B cell (primary cell): ENCODE measurements around the gene IL19. TPM values are rescaled to one million over a fixed set of nuclear protein-coding genes. Genes with fewer than 3 reads are reported as not detected.

Experiments used
- ATAC-seq: fragments of 200-7000 bp; cut with Tn5 transposase; one replicate; pipeline ENCODE4 v1.10.0; 2021; ENCODE audit warnings: low read depth, mild to moderate bottlenecking, moderate number of reproducible peaks, moderate library complexity
- CTCF ChIA-PET: fragments of 350-600 bp; sonication (Branson Sonifier 250); formaldehyde crosslinking; loops from one replicate; lab custom pipeline; 2021; ENCODE audit warnings: antibody characterized with exemption, inconsistent platforms; lab: Charles Lee
- POLR2A ChIA-PET: fragments of 350-600 bp; sonication (Branson Sonifier 250); formaldehyde crosslinking; loops from one replicate; lab custom pipeline; 2021; ENCODE audit warnings: antibody characterized with exemption; lab: Charles Lee
- DNase-seq: peaks from one replicate; pipeline ENCODE4 v3.0.0; 2013
- H2AFZ ChIP-seq: 2 replicates; pipeline ENCODE4 v1.6.1; 2012; ENCODE audit warnings: mild to moderate bottlenecking, low read depth, low read length; ENCODE audit not compliant: insufficient read depth, poor library complexity, severe bottlenecking
- H3K27ac ChIP-seq, 2 donors: 1 replicate in 1 of 2; 2 replicates in 1 of 2; pipeline ENCODE4 v1.5.1; 2012 to 2013; ENCODE audit warnings: low read length in 2 of 2, mild to moderate bottlenecking in 2 of 2, moderate library complexity in 1 of 2
- H3K27me3 ChIP-seq, 4 experiments: fragments of 200-600 bp in 1 of 4; sonication (generic) in 1 of 4; replicated peaks in 1 of 4; 1 replicate in 2 of 4; 2 replicates in 2 of 4; pipeline versions ENCODE4 v1.6.1 to v1.7.0; 2013 to 2016; ENCODE audit warnings: low read length in 3 of 4, mild to moderate bottlenecking in 2 of 4, mixed read lengths in 1 of 4, moderate library complexity in 1 of 4; ENCODE audit not compliant: insufficient read depth in 4 of 4, control insufficient read depth in 3 of 4; ENCODE audit errors: control extremely low read depth in 1 of 4
- H3K36me3 ChIP-seq, 2 experiments: replicated peaks in 1 of 2; 1 replicate in 1 of 2; 2 replicates in 1 of 2; pipeline versions ENCODE4 v1.6.1 to v1.7.1; 2013; ENCODE audit warnings: low read length in 1 of 2; ENCODE audit not compliant: insufficient read depth in 2 of 2, control insufficient read depth in 1 of 2; ENCODE audit errors: control extremely low read depth in 1 of 2, extremely low read depth in 1 of 2
- H3K4me1 ChIP-seq, 2 donors: fragments of 200-600 bp in 1 of 2; sonication (generic) in 1 of 2; 1 replicate in 1 of 2; 2 replicates in 1 of 2; pipeline versions ENCODE4 v1.5.1 to v1.6.1; 2013 to 2017; ENCODE audit warnings: low read length in 2 of 2; ENCODE audit not compliant: control insufficient read depth in 2 of 2, insufficient read depth in 2 of 2
- H3K4me2 ChIP-seq: replicated peaks from 2 replicates; pipeline ENCODE3; 2012; ENCODE audit warnings: mild to moderate bottlenecking, low read depth, low read length; ENCODE audit not compliant: poor library complexity, severe bottlenecking
- H3K4me3 ChIP-seq, 5 experiments: fragments of 200-600 bp in 1 of 5; sonication (generic) in 1 of 5; 1 replicate in 3 of 5; 2 replicates in 2 of 5; pipeline versions ENCODE4 v1.5.1 to v1.7.0; 2011 to 2016; ENCODE audit warnings: low read length in 4 of 5, mild to moderate bottlenecking in 4 of 5, low read depth in 2 of 5, control low read depth in 1 of 5, moderate library complexity in 1 of 5; ENCODE audit not compliant: insufficient read depth in 1 of 5; ENCODE audit errors: control extremely low read depth in 1 of 5, extremely low read depth in 1 of 5
- H3K79me2 ChIP-seq: fragments of 200-600 bp; sonication (generic); one replicate; pipeline ENCODE4 v1.6.0; 2016; ENCODE audit warnings: low read length; ENCODE audit not compliant: control insufficient read depth, insufficient read depth
- H3K9ac ChIP-seq: fragments of 200-600 bp; sonication (generic); 2 replicates; pipeline ENCODE4 v1.6.1; 2017; ENCODE audit warnings: mild to moderate bottlenecking, low read length, moderate library complexity
- H3K9me3 ChIP-seq, 3 donors: one replicate each; pipeline versions ENCODE4 v1.6.1 to v1.7.1; 2013; ENCODE audit warnings: low read length in 2 of 3; ENCODE audit not compliant: control insufficient read depth in 2 of 3, insufficient read depth in 1 of 3; ENCODE audit errors: control extremely low read depth in 1 of 3
- H4K20me1 ChIP-seq: 2 replicates; pipeline ENCODE4 v1.6.0; 2012; ENCODE audit warnings: mild to moderate bottlenecking, low read length; ENCODE audit not compliant: insufficient read depth, control insufficient read depth, poor library complexity, severe bottlenecking
- H3K27ac Mint-ChIP-seq: one replicate; pipeline ENCODE4 v1.8.0; 2021; ENCODE audit warnings: mixed read lengths
- H3K27me3 Mint-ChIP-seq: one replicate; pipeline ENCODE4 v1.8.0; 2021; ENCODE audit warnings: mixed read lengths
- H3K4me1 Mint-ChIP-seq: one replicate; pipeline ENCODE4 v1.8.0; 2021; ENCODE audit warnings: mixed read lengths
- H3K4me3 Mint-ChIP-seq: one replicate; pipeline ENCODE4 v1.8.0; 2021; ENCODE audit warnings: mixed read lengths
- H3K9me3 Mint-ChIP-seq: one replicate; pipeline ENCODE4 v1.8.0; 2022; ENCODE audit warnings: mixed read lengths; ENCODE audit not compliant: insufficient read depth
- CTCF ChIP-seq: fragments of 200-600 bp; IDR thresholded peaks from one replicate; pipeline ENCODE4 v1.8.0; 2022; ENCODE audit warnings: antibody characterized with exemption, mild to moderate bottlenecking
- EZH2 ChIP-seq: IDR thresholded peaks from 2 replicates; pipeline ENCODE4 v1.6.1; 2012; ENCODE audit warnings: borderline replicate concordance, low read depth, mild to moderate bottlenecking, moderate library complexity, low read length; ENCODE audit not compliant: insufficient read depth, poor library complexity, severe bottlenecking
- WGBS: methylation state at CpG from one replicate; pipeline ENCODE4 v1.1.5; 2013; ENCODE audit warnings: missing lambda C conversion rate; ENCODE audit not compliant: insufficient coverage; 5-methylcytosine and 5-hydroxymethylcytosine counted together
- intact Hi-C: fragments of 100-400 bp; cut with micrococcal nuclease; formaldehyde crosslinking; loops from one replicate; pipeline ENCODE4 v1.10.0; 2022
- polyA plus RNA-seq: library from polyadenylated mRNA; depleted of rRNA; stranded (reverse); fragments of >200 nt; gene quantifications from 2 replicates; pipeline ENCODE4 v1.2.3, GENCODE V29; 2012
- total RNA-seq, 2 donors: library from RNA; stranded (reverse); fragments of 120-200 nt in 1 of 2; gene quantifications; 1 replicate in 1 of 2; 2 replicates in 1 of 2; pipeline versions ENCODE4 v1.2.3 to v1.2.4, GENCODE V29; 2013 to 2022

The IL19 gene
- total and polyA plus RNA-seq, 2 donors (not counting 1 experiment from before 2014, with no cell fraction given): 0.27 TPM; not detected in 1

- CTCF ChIA-PET: interaction anchor here (1.2 kb wide), 1 partner anchor 23 kb away, joined by 3 read pairs; no protein-coding TSS in a partner anchor
- intact Hi-C loops: no loop called here
- H3K9ac ChIP-seq: no peak overlapping the region
- no peaks in the 10 kb centered on the region for H3K9me3 ChIP-seq
- peaks cover 59 to 64% of the 10 kb centered on the region in 2 donors for H3K4me1 ChIP-seq
- ATAC-seq (no peak), DNase-seq (peak; percentile 57)
- no peaks in the 10 kb centered on the region for H3K9me3 Mint-ChIP-seq
- no peak overlapping the region for H3K4me3 ChIP-seq
- POLR2A ChIA-PET: no interaction called here
- no peak overlapping the region for H3K4me3 Mint-ChIP-seq
- no peaks in the 10 kb centered on the region for H3K79me2 ChIP-seq
- no peaks in the 10 kb centered on the region for H4K20me1 ChIP-seq
- no peak for TF ChIP-seq CTCF
- TF ChIP-seq EZH2: no peak
- H3K36me3 ChIP-seq: no peaks in the 10 kb centered on the region
- H3K4me2 ChIP-seq: peak overlapping the region; percentile 19
- WGBS: 12% methylated on average over 2 of the region's 2 CpGs
- H3K27me3 Mint-ChIP-seq: no peaks in the 10 kb centered on the region
- peaks cover 38% of the 10 kb centered on the region for H3K4me1 Mint-ChIP-seq
- H3K27me3 ChIP-seq: peaks cover 0 to 2% (median 0%) of the 10 kb centered on the region in 4 experiments
- no peak overlapping the region for H3K27ac ChIP-seq
- no peak overlapping the region for H3K27ac Mint-ChIP-seq
- H2AFZ ChIP-seq: no peak overlapping the region
These were observed 9.1 kb downstream of the IL19 start for GRCh38 chr1:206779638-206780037.

GRCh38 chr1:206782448-206782847, 11.9 kb downstream of the IL19 start:
- DNase-seq (peak; percentile 75), ATAC-seq (peak; percentile 70)
- intact Hi-C loops: loop anchor here (1.0 kb wide), 1 partner anchor 26 kb away; no protein-coding TSS in a partner anchor
- Histone ChIP-seq H3K4me2 (peak overlapping the region; percentile 56), H3K9ac (no peak overlapping the region), H3K9me3 (no peaks in the 10 kb centered on the region), H3K4me1 (peaks cover 66% of the 10 kb centered on the region in 2 donors), H2AFZ (no peak overlapping the region), H3K27me3 (no peaks in the 10 kb centered on the region), H4K20me1 (no peaks in the 10 kb centered on the region), H3K36me3 (no peaks in the 10 kb centered on the region), H3K79me2 (no peaks in the 10 kb centered on the region), H3K4me3 (peak overlapping the region in 1 of 5 experiments; percentile 17), H3K27ac (peak overlapping the region in 1 of 2 donors; percentile 29)
- ChIA-PET POLR2A (interaction anchor here (0.6 to 1.7 kb wide), 2 partner anchors 10 to 19 kb away, joined by 4 to 6 read pairs; partner anchors contain the start of gene IL10), CTCF (interaction anchor here (0.8 to 3.7 kb wide), 10 partner anchors 11 to 199 kb away, joined by 3 to 14 read pairs (median 4); partner anchors contain the start of genes IL10 and IL19)
- Mint-ChIP-seq H3K9me3 (no peaks in the 10 kb centered on the region), H3K27me3 (no peaks in the 10 kb centered on the region), H3K27ac (peak overlapping the region; percentile 72), H3K4me1 (peaks cover 53% of the 10 kb centered on the region), H3K4me3 (peak overlapping the region; percentile 67)
- TF ChIP-seq CTCF: no peak
- TF ChIP-seq EZH2: no peak
- 6% methylated on average over 2 of the region's 2 CpGs for WGBS
